CD4-positive, alpha-beta T cell (primary cell): ENCODE measurements around the gene TLK1. TPM values are rescaled to one million over a fixed set of nuclear protein-coding genes. Genes with fewer than 3 reads are reported as not detected.

ENCODE experiments used
- ATAC-seq: fragments of 200-7000 bp; cut with Tn5 transposase; one replicate; pipeline ENCODE4 v1.10.0; 2022; ENCODE audit warnings: mild to moderate bottlenecking; ENCODE audit not compliant: poor library complexity
- CTCF ChIA-PET: fragments of 350-600 bp; sonication (Branson Sonifier 250); formaldehyde crosslinking; loops from one replicate; lab custom pipeline; 2021; ENCODE audit warnings: antibody characterized with exemption, inconsistent platforms; lab: Charles Lee
- POLR2A ChIA-PET: fragments of 350-600 bp; sonication (Branson Sonifier 250); formaldehyde crosslinking; loops from one replicate; lab custom pipeline; 2021; ENCODE audit warnings: antibody characterized with exemption, inconsistent platforms; lab: Charles Lee
- DNase-seq, 14 experiments: peaks; one replicate each; pipeline ENCODE4 v3.0.0-alpha.2; 2013 to 2020; ENCODE audit warnings: mixed read lengths in 2 of 14
- H3K27ac ChIP-seq, 2 donors: one replicate each; pipeline versions ENCODE4 v1.5.1 to v1.7.0; 2013; ENCODE audit warnings: low read length in 2 of 2, low read depth in 1 of 2, mild to moderate bottlenecking in 1 of 2
- H3K27me3 ChIP-seq, 2 experiments: 1 replicate in 1 of 2; 2 replicates in 1 of 2; pipeline versions ENCODE4 v1.6.1 to v1.7.0; 2013; ENCODE audit warnings: low read length in 2 of 2, control low read depth in 1 of 2, mild to moderate bottlenecking in 1 of 2, moderate library complexity in 1 of 2; ENCODE audit not compliant: insufficient read depth in 2 of 2, control insufficient read depth in 1 of 2
- H3K36me3 ChIP-seq: one replicate; pipeline ENCODE4 v1.6.1; 2013; ENCODE audit warnings: low read length, control low read depth; ENCODE audit not compliant: insufficient read depth
- H3K4me1 ChIP-seq: one replicate; pipeline ENCODE4 v1.6.1; 2013; ENCODE audit warnings: low read length, control low read depth; ENCODE audit not compliant: insufficient read depth
- H3K4me3 ChIP-seq: one replicate; pipeline ENCODE4 v1.5.1; 2013; ENCODE audit warnings: mild to moderate bottlenecking, low read length, moderate library complexity
- H3K9me3 ChIP-seq, 2 experiments: 1 replicate in 1 of 2; 2 replicates in 1 of 2; pipeline versions ENCODE4 v1.6.1 to v1.7.0; 2013; ENCODE audit warnings: low read length in 2 of 2, mild to moderate bottlenecking in 2 of 2, control low read depth in 1 of 2, moderate library complexity in 1 of 2; ENCODE audit not compliant: control insufficient read depth in 1 of 2, insufficient read depth in 1 of 2
- H3K27ac Mint-ChIP-seq: one replicate; pipeline ENCODE4 v1.8.0; 2020; ENCODE audit warnings: mixed read lengths
- H3K27me3 Mint-ChIP-seq: one replicate; pipeline ENCODE4 v1.8.0; 2021; ENCODE audit warnings: mixed read lengths
- H3K36me3 Mint-ChIP-seq: one replicate; pipeline ENCODE4 v1.8.0; 2021; ENCODE audit warnings: low read depth, mixed read lengths
- H3K4me1 Mint-ChIP-seq: one replicate; pipeline ENCODE4 v1.8.0; 2021; ENCODE audit warnings: low read depth, mixed read lengths
- H3K4me3 Mint-ChIP-seq: one replicate; pipeline ENCODE4 v1.8.0; 2020; ENCODE audit warnings: mild to moderate bottlenecking, mixed read lengths
- H3K9me3 Mint-ChIP-seq: one replicate; pipeline ENCODE4 v1.8.0; 2020; ENCODE audit warnings: mixed read lengths
- intact Hi-C, 2 experiments: fragments of 100-400 bp; cut with DNase I in 1 of 2; cut with micrococcal nuclease in 1 of 2; formaldehyde crosslinking; loops; one replicate each; pipeline versions ENCODE4 v1.15.1 to v1.9.0; 2023 to 2025; cut with DNase I, micrococcal nuclease
- total RNA-seq, 174 experiments: library from RNA in 2 of 174; stranded (reverse) in 2 of 174; gene quantifications; one replicate each; pipeline ENCODE4 v1.2.3 and lab custom pipeline; 2021 to 2026
- TF ChIP-seq, protein P1 (sequence below): fragments of 200-600 bp; IDR thresholded peaks from one replicate; pipeline ENCODE4 v1.8.0; 2022; ENCODE audit warnings: antibody characterized with exemption, mild to moderate bottlenecking

TLK1 gene
- total RNA-seq, 2 experiments from 2014 or later = 135 to 138 TPM

GRCh38 chr2:171158790-171159371 lies 1.8 kb downstream of the TLK1 start:
- peaks cover 85% of the 10 kb centered on the region for H3K4me1 Mint-ChIP-seq
- peaks cover 21% of the 10 kb centered on the region for H3K36me3 Mint-ChIP-seq
- TF ChIP-seq, protein P1, sequence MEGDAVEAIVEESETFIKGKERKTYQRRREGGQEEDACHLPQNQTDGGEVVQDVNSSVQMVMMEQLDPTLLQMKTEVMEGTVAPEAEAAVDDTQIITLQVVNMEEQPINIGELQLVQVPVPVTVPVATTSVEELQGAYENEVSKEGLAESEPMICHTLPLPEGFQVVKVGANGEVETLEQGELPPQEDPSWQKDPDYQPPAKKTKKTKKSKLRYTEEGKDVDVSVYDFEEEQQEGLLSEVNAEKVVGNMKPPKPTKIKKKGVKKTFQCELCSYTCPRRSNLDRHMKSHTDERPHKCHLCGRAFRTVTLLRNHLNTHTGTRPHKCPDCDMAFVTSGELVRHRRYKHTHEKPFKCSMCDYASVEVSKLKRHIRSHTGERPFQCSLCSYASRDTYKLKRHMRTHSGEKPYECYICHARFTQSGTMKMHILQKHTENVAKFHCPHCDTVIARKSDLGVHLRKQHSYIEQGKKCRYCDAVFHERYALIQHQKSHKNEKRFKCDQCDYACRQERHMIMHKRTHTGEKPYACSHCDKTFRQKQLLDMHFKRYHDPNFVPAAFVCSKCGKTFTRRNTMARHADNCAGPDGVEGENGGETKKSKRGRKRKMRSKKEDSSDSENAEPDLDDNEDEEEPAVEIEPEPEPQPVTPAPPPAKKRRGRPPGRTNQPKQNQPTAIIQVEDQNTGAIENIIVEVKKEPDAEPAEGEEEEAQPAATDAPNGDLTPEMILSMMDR = no peak
- H3K36me3 ChIP-seq = no peaks in the 10 kb centered on the region
- H3K9me3 Mint-ChIP-seq = no peaks in the 10 kb centered on the region
- peak overlapping the region; percentile 86 for H3K4me3 ChIP-seq
- intact Hi-C loops = loop anchor here (1.0 to 10.0 kb wide), 9 partner anchors 37 to 257 kb away; partner anchors contain the start of gene GORASP2 (in 2 of the 2)
- CTCF ChIA-PET = interaction anchor here (0.7 to 4.0 kb wide), 16 partner anchors 12 to 274 kb away, joined by 3 to 27 read pairs (median 4); partner anchors contain the start of gene GORASP2
- peak overlapping the region; percentile 90 for H3K4me3 Mint-ChIP-seq
- H3K27ac ChIP-seq = peak overlapping the region in 1 of 2 donors; percentile 95
- ATAC-seq (no peak), DNase-seq (no peak)
- POLR2A ChIA-PET = interaction anchor here (0.9 to 4.5 kb wide), 13 partner anchors 9 to 279 kb away, joined by 3 to 43 read pairs (median 9); partner anchors contain the start of genes DCAF17, GORASP2 and METTL8
- peak overlapping the region; percentile 95 for H3K27ac Mint-ChIP-seq
- no peaks in the 10 kb centered on the region for H3K27me3 ChIP-seq
- no peaks in the 10 kb centered on the region for H3K27me3 Mint-ChIP-seq
- peaks cover 27% of the 10 kb centered on the region for H3K4me1 ChIP-seq
- H3K9me3 ChIP-seq = no peaks in the 10 kb centered on the region

DNA sequence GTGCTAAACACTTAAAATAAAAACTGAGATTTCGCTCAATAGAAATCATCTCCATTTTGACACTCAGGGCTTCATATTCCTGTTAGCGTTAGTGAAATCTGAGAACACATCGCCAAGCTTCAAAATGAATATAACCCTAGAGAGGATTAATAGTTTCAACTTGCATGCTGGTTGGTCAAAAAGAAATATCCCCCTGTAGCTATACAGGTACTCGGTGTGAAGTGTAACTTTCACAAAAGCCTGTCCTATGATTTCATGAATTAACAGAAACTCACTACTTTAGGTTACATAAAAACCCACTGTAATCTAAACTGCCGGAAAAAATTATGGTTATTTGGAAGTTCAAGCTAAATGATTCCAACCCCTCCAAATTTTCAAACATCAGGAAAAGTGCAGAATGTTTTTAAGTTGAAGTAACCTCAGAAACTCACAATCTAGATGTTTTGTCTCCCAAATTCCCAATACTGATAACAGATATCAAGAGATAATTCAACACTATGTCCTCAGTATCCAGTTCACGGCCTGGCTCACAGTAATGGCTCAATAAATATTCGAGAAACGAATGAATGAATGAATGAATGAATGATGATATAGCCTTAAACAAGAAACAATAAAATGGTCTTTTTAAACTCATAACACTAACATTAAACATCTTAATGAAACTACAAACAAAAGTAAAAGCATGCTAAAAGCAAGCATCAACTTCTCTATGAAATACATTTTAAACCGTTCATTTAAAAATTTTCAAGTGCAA lies 2.5 kb downstream of the TLK1 start:
- POLR2A ChIA-PET = interaction anchor here (0.7 to 4.5 kb wide), 14 partner anchors 8 to 276 kb away, joined by 3 to 43 read pairs (median 5); partner anchors contain the start of genes DCAF17, GORASP2 and METTL8
- TF ChIP-seq, protein P1 = no peak
- peak overlapping the region; percentile 86 for H3K4me3 ChIP-seq

DNA sequence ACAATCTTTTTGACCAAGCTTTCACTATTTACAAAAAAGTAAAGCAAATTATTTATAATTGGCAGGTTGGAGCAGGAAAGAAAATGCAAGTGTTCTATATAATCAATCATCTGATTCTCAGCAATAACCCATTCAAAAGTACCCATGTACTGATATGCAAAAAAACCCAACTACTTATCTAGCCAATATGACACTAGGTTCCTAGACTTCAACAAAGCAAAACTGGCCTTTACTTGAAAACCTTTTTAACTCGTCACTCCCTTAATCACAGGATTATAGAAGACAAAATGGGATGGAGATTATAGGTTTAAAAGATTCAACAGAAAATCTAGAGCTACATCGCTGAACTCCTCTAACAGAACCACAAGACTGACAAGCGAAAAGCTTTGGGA lies 3.6 kb downstream of the TLK1 start:
- H3K27me3 ChIP-seq = no peaks in the 10 kb centered on the region
- no peak for ATAC-seq
- H3K27me3 Mint-ChIP-seq = no peaks in the 10 kb centered on the region
- peaks cover 14% of the 10 kb centered on the region for H3K4me1 ChIP-seq
- intact Hi-C loops = loop anchor here in 1 of 2 experiments (5.0 to 10.0 kb wide), 3 partner anchors 35 to 135 kb away; no protein-coding TSS in a partner anchor
- H3K4me3 ChIP-seq = peak overlapping the region; percentile 3
- H3K4me1 Mint-ChIP-seq = peaks cover 86% of the 10 kb centered on the region
- H3K27ac ChIP-seq = no peak overlapping the region
- DNase-seq = no peak
- ChIA-PET CTCF (interaction anchor here (2.9 to 4.0 kb wide), 2 partner anchors 183 to 228 kb away, joined by 18 to 27 read pairs; partner anchors contain the start of gene GORASP2), POLR2A (interaction anchor here (0.8 to 4.5 kb wide), 8 partner anchors 10 to 277 kb away, joined by 3 to 36 read pairs (median 5); partner anchors contain the start of genes DCAF17, GORASP2 and METTL8)
- peak overlapping the region; percentile 90 for H3K4me3 Mint-ChIP-seq
- TF ChIP-seq, protein P1 = no peak
- H3K9me3 Mint-ChIP-seq = no peaks in the 10 kb centered on the region
- peaks cover 21% of the 10 kb centered on the region for H3K36me3 Mint-ChIP-seq
- H3K9me3 ChIP-seq = no peaks in the 10 kb centered on the region
- H3K36me3 ChIP-seq = no peaks in the 10 kb centered on the region
- peak overlapping the region; percentile 32 for H3K27ac Mint-ChIP-seq

More for the DNA sequence above, 2.5 kb downstream of the TLK1 start:
- H3K27me3 Mint-ChIP-seq = no peaks in the 10 kb centered on the region
- intact Hi-C loops = loop anchor here (2.0 to 10.0 kb wide), 5 partner anchors 36 to 229 kb away; partner anchors contain the start of gene GORASP2 (in 1 of the 2)
- H3K9me3 Mint-ChIP-seq = no peaks in the 10 kb centered on the region
- Histone ChIP-seq H3K27ac (no peak overlapping the region), H3K9me3 (no peaks in the 10 kb centered on the region), H3K27me3 (no peaks in the 10 kb centered on the region), H3K36me3 (no peaks in the 10 kb centered on the region), H3K4me1 (peaks cover 23% of the 10 kb centered on the region)
- peaks cover 21% of the 10 kb centered on the region for H3K36me3 Mint-ChIP-seq
- H3K4me1 Mint-ChIP-seq = peaks cover 85% of the 10 kb centered on the region
- ATAC-seq (no peak), DNase-seq (no peak)
- H3K4me3 Mint-ChIP-seq = peak overlapping the region; percentile 90
- H3K27ac Mint-ChIP-seq = peak overlapping the region; percentile 95
- CTCF ChIA-PET = interaction anchor here (0.7 to 4.0 kb wide), 13 partner anchors 11 to 275 kb away, joined by 3 to 27 read pairs (median 4); partner anchors contain the start of gene GORASP2
